Upper lobe of right lung (tissue), 1 donor: ENCODE data around the gene SCN8A. TPM values are rescaled to one million over a fixed set of nuclear protein-coding genes. Genes with fewer than 3 reads are reported as not detected.
A peak's percentile ranks its signal among the peaks of the same experiment; 100 is the strongest.

Source experiments
- ATAC-seq: fragments of 200-7000 bp; cut with Tn5 transposase; one replicate; pipeline ENCODE4 v1.9.1; 2020; ENCODE audit warnings: mild to moderate bottlenecking, moderate library complexity
- DNase-seq: peaks from one replicate; pipeline ENCODE4 v3.0.0-alpha.2; 2020
- H3K27ac ChIP-seq: fragments of 200-600 bp; one replicate; pipeline ENCODE4 v1.8.0; 2022
- H3K27me3 ChIP-seq: fragments of 200-600 bp; one replicate; pipeline ENCODE4 v1.8.0; 2022; ENCODE audit warnings: mild to moderate bottlenecking
- H3K36me3 ChIP-seq: fragments of 200-600 bp; one replicate; pipeline ENCODE4 v1.8.0; 2022
- H3K4me1 ChIP-seq: fragments of 200-600 bp; one replicate; pipeline ENCODE4 v1.8.0; 2022
- H3K4me3 ChIP-seq: fragments of 200-600 bp; one replicate; pipeline ENCODE4 v1.8.0; 2022; ENCODE audit warnings: mild to moderate bottlenecking
- H3K9me3 ChIP-seq: fragments of 200-600 bp; one replicate; pipeline ENCODE4 v1.8.0; 2022
- CTCF ChIP-seq: fragments of 200-600 bp; IDR thresholded peaks from one replicate; pipeline ENCODE4 v1.8.0; 2022; ENCODE audit warnings: antibody characterized with exemption
- intact Hi-C: fragments of 100-400 bp; cut with DNase I; formaldehyde crosslinking; loops from one replicate; pipeline ENCODE4 v1.11.0; 2022
- total RNA-seq: library from RNA; stranded (reverse); fragmentation: NEBNext Ultra II Directional; extraction: Animal tissue kit (Norgen Biotek cat#: 25700); gene quantifications from one replicate; pipeline ENCODE4 v1.2.1, GENCODE V29; 2021
- donor health status: DM: no; HTN: yes; CAD: no; lungs with severe emphysema.

Gene SCN8A
- total RNA-seq, 1 donor from 2014 or later, result 1.1 TPM

- Histone ChIP-seq H3K27me3 (peaks cover 11% of the 10 kb centered on the region), H3K9me3 (no peaks in the 10 kb centered on the region), H3K4me1 (no peaks in the 10 kb centered on the region), H3K4me3 (peak overlapping the region; percentile 8), H3K27ac (no peak overlapping the region), H3K36me3 (no peaks in the 10 kb centered on the region)
- DNase-seq (peak; percentile 72), ATAC-seq (peak; percentile 81)
- intact Hi-C loops, result no loop called here
- TF ChIP-seq CTCF, result peak; percentile 24
These were observed 130.4 kb downstream of the SCN8A start for GRCh38 chr12:51721282-51721940.

- intact Hi-C loops, result no loop called here
- no peak overlapping the region for H3K4me3 ChIP-seq
- ATAC-seq, result peak; percentile 67
- no peak for DNase-seq
- H3K27me3 ChIP-seq, result peaks cover 11% of the 10 kb centered on the region
- H3K36me3 ChIP-seq, result no peaks in the 10 kb centered on the region
- H3K27ac ChIP-seq, result no peak overlapping the region
- TF ChIP-seq CTCF, result no peak
- no peaks in the 10 kb centered on the region for H3K9me3 ChIP-seq
- H3K4me1 ChIP-seq, result no peaks in the 10 kb centered on the region
These were observed 131.4 kb downstream of the SCN8A start for GRCh38 chr12:51722431-51722830.

GRCh38 chr12:51726161-51726560, 135.1 kb downstream of the SCN8A start:
- intact Hi-C loops, result no loop called here
- Histone ChIP-seq H3K27me3 (peaks cover 11% of the 10 kb centered on the region), H3K4me3 (no peak overlapping the region), H3K27ac (no peak overlapping the region), H3K4me1 (no peaks in the 10 kb centered on the region), H3K9me3 (no peaks in the 10 kb centered on the region), H3K36me3 (no peaks in the 10 kb centered on the region)
- no peak for TF ChIP-seq CTCF
- DNase-seq (no peak), ATAC-seq (no peak)

GRCh38 chr12:51726931-51727330, 135.9 kb downstream of the SCN8A start:
- DNase-seq, result no peak
- no peak overlapping the region for H3K4me3 ChIP-seq
- peaks cover 11% of the 10 kb centered on the region for H3K27me3 ChIP-seq
- no peak for TF ChIP-seq CTCF
- H3K27ac ChIP-seq, result no peak overlapping the region
- intact Hi-C loops, result no loop called here
- no peak for ATAC-seq
- H3K4me1 ChIP-seq, result no peaks in the 10 kb centered on the region
- H3K9me3 ChIP-seq, result no peaks in the 10 kb centered on the region
- no peaks in the 10 kb centered on the region for H3K36me3 ChIP-seq

- Histone ChIP-seq H3K27me3 (no peaks in the 10 kb centered on the region), H3K9me3 (no peaks in the 10 kb centered on the region), H3K27ac (no peak overlapping the region), H3K4me3 (no peak overlapping the region), H3K36me3 (no peaks in the 10 kb centered on the region), H3K4me1 (no peaks in the 10 kb centered on the region)
- no peak for ATAC-seq
- no peak for TF ChIP-seq CTCF
- no peak for DNase-seq
- intact Hi-C loops, result no loop called here
These were observed 138.3 kb downstream of the SCN8A start for GRCh38 chr12:51729331-51729730.

- intact Hi-C loops, result no loop called here
- ATAC-seq, result no peak
These were observed 139.7 kb downstream of the SCN8A start for GRCh38 chr12:51730745-51731144.

More at GRCh38 chr12:51730745-51731144, 139.7 kb downstream of the SCN8A start:
- H3K4me1 ChIP-seq, result no peaks in the 10 kb centered on the region
- no peak for DNase-seq
- H3K27me3 ChIP-seq, result no peaks in the 10 kb centered on the region
- H3K4me3 ChIP-seq, result no peak overlapping the region
- H3K9me3 ChIP-seq, result no peaks in the 10 kb centered on the region
- no peaks in the 10 kb centered on the region for H3K36me3 ChIP-seq
- no peak for TF ChIP-seq CTCF
- no peak overlapping the region for H3K27ac ChIP-seq
